ENCODE results near the gene SH3PXD2B.

The SH3PXD2B gene

GRCh38 chr5:172492097-172492840 is 37.9 kb upstream of the SH3PXD2B start:
- no peak for DNase-seq (ENCODE audit: extremely low read depth, low read depth)
- TF ChIP-seq CTCF (IDR thresholded peaks at IDR 0.05; ENCODE audit: low read depth, low read length) = no peak

GRCh38 chr5:172491481-172491880 is 37.2 kb upstream of the SH3PXD2B start:
- no peak for DNase-seq (ENCODE audit: extremely low read depth, low read depth)
- no peak for TF ChIP-seq CTCF (IDR thresholded peaks at IDR 0.05; ENCODE audit: low read depth, low read length)

GRCh38 chr5:172490514-172491461 is 36.5 kb upstream of the SH3PXD2B start:
- no peak for DNase-seq (ENCODE audit: extremely low read depth, low read depth)
- TF ChIP-seq CTCF (IDR thresholded peaks at IDR 0.05; ENCODE audit: low read depth, low read length) = no peak

GRCh38 chr5:172488221-172488620 is 33.9 kb upstream of the SH3PXD2B start:
- no peak for TF ChIP-seq CTCF (IDR thresholded peaks at IDR 0.05; ENCODE audit: low read depth, low read length)
- no peak for DNase-seq (ENCODE audit: extremely low read depth, low read depth)

GRCh38 chr5:172487671-172488070 is 33.3 kb upstream of the SH3PXD2B start:
- no peak for DNase-seq (ENCODE audit: extremely low read depth, low read depth)
- TF ChIP-seq CTCF (IDR thresholded peaks at IDR 0.05; ENCODE audit: low read depth, low read length) = no peak

GRCh38 chr5:172486912-172487311 is 32.6 kb upstream of the SH3PXD2B start:
- TF ChIP-seq CTCF (IDR thresholded peaks at IDR 0.05; ENCODE audit: low read depth, low read length) = no peak
- no peak for DNase-seq (ENCODE audit: extremely low read depth, low read depth)

- no peak for TF ChIP-seq CTCF (IDR thresholded peaks at IDR 0.05; ENCODE audit: low read depth, low read length)
- DNase-seq (ENCODE audit: extremely low read depth, low read depth) = no peak
Measured at GRCh38 chr5:172486451-172486850, 32.1 kb upstream of the SH3PXD2B start.
